ENCODE data around the gene IQSEC3.
"Not testable (repeated sequence)": the region's sequence is repeated elsewhere in the genome, so short reads cannot be mapped to it uniquely, and the experiment has no call there.

The IQSEC3 gene

GRCh38 chr12:214003-214741 is 147.6 kb downstream of the IQSEC3 start, which contains the start of gene SLC6A12:
TSS of gene SLC6A12 (minus strand) at chr12:214157. CDS start at chr12:209986, 4,171 bp downstream.
- DNase-seq (ENCODE audit: low read depth in 2 of 2): no peak

- DNase-seq (ENCODE audit: low read depth in 2 of 2): no peak
Observed at GRCh38 chr12:215116-215515, 148.5 kb downstream of the IQSEC3 start.

GRCh38 chr12:217029-217428 is 150.5 kb downstream of the IQSEC3 start:
- not testable (repeated sequence) for DNase-seq (ENCODE audit: low read depth in 2 of 2)

GRCh38 chr12:218221-218620 is 151.7 kb downstream of the IQSEC3 start:
- no peak for DNase-seq (ENCODE audit: low read depth in 2 of 2)

GRCh38 chr12:218728-219590 is 152.4 kb downstream of the IQSEC3 start:
- DNase-seq (ENCODE audit: low read depth in 2 of 2): no peak

- no peak for DNase-seq (ENCODE audit: low read depth in 2 of 2)
Observed at GRCh38 chr12:219891-220352, 153.4 kb downstream of the IQSEC3 start.

- no peak for DNase-seq (ENCODE audit: low read depth in 2 of 2)
Observed at GRCh38 chr12:220491-220890, 153.9 kb downstream of the IQSEC3 start.

- DNase-seq (ENCODE audit: low read depth in 2 of 2): no peak
Observed at GRCh38 chr12:220946-221550, 154.5 kb downstream of the IQSEC3 start.

GRCh38 chr12:221736-222135 is 155.2 kb downstream of the IQSEC3 start:
- no peak for DNase-seq (ENCODE audit: low read depth in 2 of 2)

- DNase-seq (ENCODE audit: low read depth in 2 of 2): no peak
Observed at GRCh38 chr12:223841-224240, 157.3 kb downstream of the IQSEC3 start.

GRCh38 chr12:224330-224729 is 157.8 kb downstream of the IQSEC3 start:
- no peak for DNase-seq (ENCODE audit: low read depth in 2 of 2)

GRCh38 chr12:225012-225411 is 158.4 kb downstream of the IQSEC3 start:
- DNase-seq (ENCODE audit: low read depth in 2 of 2): no peak

GRCh38 chr12:226401-226800 is 159.8 kb downstream of the IQSEC3 start:
- no peak for DNase-seq (ENCODE audit: low read depth in 2 of 2)

- DNase-seq (ENCODE audit: low read depth in 2 of 2): no peak
Observed at GRCh38 chr12:227286-227915, 160.8 kb downstream of the IQSEC3 start.

Measured in fibroblast of skin of left biceps (primary cell).